Measurements from ENCODE around the gene PARP3.
"Not testable (repeated sequence)": the region's sequence is repeated elsewhere in the genome, so short reads cannot be mapped to it uniquely, and the experiment has no call there.

PARP3 gene

GRCh38 chr3:51986010-51986947 lies 44.1 kb downstream of the PARP3 start:
- DNase-seq = no peak

GRCh38 chr3:51987568-51987967 lies 45.4 kb downstream of the PARP3 start:
- DNase-seq = no peak

- DNase-seq = no peak
Observed at GRCh38 chr3:51988286-51989146, 46.4 kb downstream of the PARP3 start.

- DNase-seq = not testable (repeated sequence)
Observed at GRCh38 chr3:51990501-51990971, 48.4 kb downstream of the PARP3 start.

GRCh38 chr3:51992017-51992682 lies 50.0 kb downstream of the PARP3 start:
- no peak for DNase-seq

- not testable (repeated sequence) for DNase-seq
Observed at GRCh38 chr3:51993657-51994056, 51.5 kb downstream of the PARP3 start.

GRCh38 chr3:51994530-51994929 lies 52.4 kb downstream of the PARP3 start:
- no peak for DNase-seq

GRCh38 chr3:51995346-51996163 lies 53.4 kb downstream of the PARP3 start, which contains the start of gene RPL29:
Gene RPL29, minus strand, starts transcription at chr3:51995895. Its CDS starts 434 bp downstream, at chr3:51995461.
- DNase-seq = peak; percentile 88

GRCh38 chr3:51997172-51997571 lies 55.0 kb downstream of the PARP3 start:
- DNase-seq = no peak

- DNase-seq = no peak
Observed at GRCh38 chr3:51997935-51998596, 55.9 kb downstream of the PARP3 start.
